ENCODE measurements around the gene ZSCAN4.

ZSCAN4 gene

DNA sequence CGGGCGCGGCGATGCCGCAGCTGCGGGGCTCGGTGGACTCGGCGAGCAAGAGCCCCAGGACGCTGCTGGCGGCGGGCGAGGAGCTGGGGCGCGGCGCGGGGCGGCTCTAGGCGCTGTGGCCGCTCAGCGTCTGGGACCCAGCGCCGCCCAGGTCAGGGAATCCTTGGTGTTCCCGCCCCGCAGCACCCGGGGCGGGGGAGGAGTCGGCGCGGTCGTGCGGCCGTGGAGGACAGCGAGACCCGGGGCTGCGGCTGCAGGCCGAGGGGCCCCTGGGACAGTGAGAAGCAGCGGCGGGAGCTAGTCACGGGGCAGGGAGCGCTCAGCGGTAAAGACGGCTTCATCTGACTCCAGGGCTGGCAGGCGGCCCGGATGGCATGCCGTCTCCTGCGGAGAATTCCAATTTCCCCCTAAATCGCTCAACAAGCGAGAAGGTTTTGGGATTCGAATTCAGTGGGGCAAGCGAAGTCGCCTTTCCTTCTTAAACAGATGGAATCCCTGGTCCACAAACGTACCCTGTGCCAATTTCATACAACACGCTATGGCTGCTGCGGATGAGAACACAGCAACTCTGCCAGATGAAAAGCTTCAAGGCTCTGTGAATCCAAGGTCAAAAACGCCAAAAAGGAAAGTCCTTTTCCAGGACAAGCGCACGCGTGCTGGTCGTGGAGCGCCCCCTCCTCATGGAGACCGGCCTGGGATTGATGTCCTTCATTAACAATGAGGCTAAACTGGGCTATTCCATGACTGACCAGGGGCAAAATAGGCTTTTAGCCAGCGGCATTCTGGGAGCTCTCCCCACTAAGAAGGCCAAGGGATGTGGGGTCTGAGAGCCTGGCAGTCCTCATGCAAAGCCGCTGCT is 4.2 kb upstream of the ZSCAN4 start:
- H3K9me3 Mint-ChIP-seq = peaks cover 10% of the 10 kb centered on the region
- H3K27me3 Mint-ChIP-seq = peaks cover 58% of the 10 kb centered on the region
- no peaks in the 10 kb centered on the region for H3K36me3 Mint-ChIP-seq (ENCODE audit: low read depth)
- no peak overlapping the region for H3K27ac Mint-ChIP-seq
- H3K4me3 Mint-ChIP-seq = peak overlapping the region; percentile 69
- no peaks in the 10 kb centered on the region for H3K4me1 Mint-ChIP-seq (ENCODE audit: low read depth)
- peak; percentile 29 for DNase-seq

DNA sequence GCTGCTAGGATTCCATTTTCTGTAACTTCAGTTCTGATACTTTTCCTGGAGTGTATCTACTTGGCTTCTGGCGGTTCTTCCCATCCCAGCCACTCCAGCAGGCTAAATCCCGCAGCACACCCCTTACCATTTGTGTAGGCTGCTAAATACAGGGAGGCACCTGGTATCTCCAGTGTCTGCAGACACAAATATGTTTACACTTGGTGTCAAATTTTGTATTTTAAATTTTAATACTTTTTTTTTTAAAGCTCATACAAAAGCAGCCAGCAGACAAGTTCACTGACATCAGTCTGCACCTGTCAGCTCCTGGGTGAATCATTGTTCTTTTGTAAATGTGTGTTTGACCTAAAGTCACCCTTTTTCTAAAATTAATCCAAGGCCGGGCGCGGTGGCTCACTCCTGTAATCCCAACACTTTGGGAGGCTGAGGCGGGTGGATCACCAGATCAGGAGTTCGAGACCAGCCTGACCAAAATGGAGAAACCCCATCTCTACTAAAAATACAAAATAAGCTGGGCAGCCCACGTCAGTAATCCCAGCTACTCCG is 3.4 kb upstream of the ZSCAN4 start:
- no peak for DNase-seq
- Mint-ChIP-seq H3K4me3 (no peak overlapping the region), H3K27me3 (peaks cover 59% of the 10 kb centered on the region), H3K4me1 (ENCODE audit: low read depth) (no peaks in the 10 kb centered on the region), H3K36me3 (ENCODE audit: low read depth) (no peaks in the 10 kb centered on the region), H3K27ac (no peak overlapping the region), H3K9me3 (peaks cover 10% of the 10 kb centered on the region)

- H3K27ac Mint-ChIP-seq = no peak overlapping the region
- H3K9me3 Mint-ChIP-seq = peaks cover 13% of the 10 kb centered on the region
- no peaks in the 10 kb centered on the region for H3K4me1 Mint-ChIP-seq (ENCODE audit: low read depth)
- DNase-seq = no peak
- H3K36me3 Mint-ChIP-seq (ENCODE audit: low read depth) = no peaks in the 10 kb centered on the region
- peaks cover 66% of the 10 kb centered on the region for H3K27me3 Mint-ChIP-seq
- no peak overlapping the region for H3K4me3 Mint-ChIP-seq
These were observed 1.5 kb upstream of the ZSCAN4 start for GRCh38 chr19:57667228-57667627.

GRCh38 chr19:57671124-57671895 is 2.6 kb downstream of the ZSCAN4 start:
- H3K4me3 Mint-ChIP-seq = no peak overlapping the region
- no peak overlapping the region for H3K27ac Mint-ChIP-seq
- H3K27me3 Mint-ChIP-seq = peaks cover 47% of the 10 kb centered on the region
- H3K9me3 Mint-ChIP-seq = peaks cover 21% of the 10 kb centered on the region
- peaks cover 3% of the 10 kb centered on the region for H3K36me3 Mint-ChIP-seq (ENCODE audit: low read depth)
- no peaks in the 10 kb centered on the region for H3K4me1 Mint-ChIP-seq (ENCODE audit: low read depth)
- DNase-seq = no peak

GRCh38 chr19:57672466-57672865 is 3.7 kb downstream of the ZSCAN4 start:
- Mint-ChIP-seq H3K4me1 (ENCODE audit: low read depth) (no peaks in the 10 kb centered on the region), H3K27me3 (peaks cover 46% of the 10 kb centered on the region), H3K4me3 (no peak overlapping the region), H3K9me3 (peaks cover 23% of the 10 kb centered on the region), H3K27ac (no peak overlapping the region), H3K36me3 (ENCODE audit: low read depth) (peaks cover 3% of the 10 kb centered on the region)
- no peak for DNase-seq

- Mint-ChIP-seq H3K36me3 (ENCODE audit: low read depth) (peaks cover 16% of the 10 kb centered on the region), H3K27ac (no peak overlapping the region), H3K9me3 (peaks cover 36% of the 10 kb centered on the region), H3K4me1 (ENCODE audit: low read depth) (no peaks in the 10 kb centered on the region), H3K4me3 (no peak overlapping the region), H3K27me3 (peaks cover 34% of the 10 kb centered on the region)
- DNase-seq = no peak
These were observed 7.1 kb downstream of the ZSCAN4 start for GRCh38 chr19:57675881-57676280.

- H3K36me3 Mint-ChIP-seq (ENCODE audit: low read depth) = peaks cover 74% of the 10 kb centered on the region
- H3K9me3 Mint-ChIP-seq = peaks cover 69% of the 10 kb centered on the region
- peaks cover 31% of the 10 kb centered on the region for H3K4me1 Mint-ChIP-seq (ENCODE audit: low read depth)
- peak overlapping the region; percentile 94 for H3K4me3 Mint-ChIP-seq
- no peak for DNase-seq
- H3K27ac Mint-ChIP-seq = peak overlapping the region; percentile 94
- H3K27me3 Mint-ChIP-seq = peaks cover 8% of the 10 kb centered on the region
These were observed 13.6 kb downstream of the ZSCAN4 start for GRCh38 chr19:57682226-57682766.

DNA sequence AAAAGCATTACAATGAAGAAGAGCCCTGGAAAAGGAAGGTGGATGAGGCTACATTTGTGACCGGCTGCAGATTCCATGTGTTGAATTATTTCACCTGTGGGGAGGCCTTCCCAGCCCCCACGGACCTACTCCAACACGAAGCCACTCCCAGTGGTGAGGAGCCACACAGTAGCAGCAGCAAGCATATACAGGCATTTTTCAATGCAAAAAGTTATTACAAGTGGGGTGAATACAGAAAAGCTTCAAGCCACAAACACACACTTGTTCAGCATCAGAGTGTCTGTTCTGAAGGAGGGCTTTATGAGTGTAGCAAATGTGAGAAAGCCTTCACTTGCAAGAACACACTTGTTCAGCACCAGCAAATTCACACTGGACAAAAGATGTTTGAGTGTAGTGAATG is 18.0 kb downstream of the ZSCAN4 start:
- H3K27me3 Mint-ChIP-seq = no peaks in the 10 kb centered on the region
- H3K4me1 Mint-ChIP-seq (ENCODE audit: low read depth) = peaks cover 27% of the 10 kb centered on the region
- H3K36me3 Mint-ChIP-seq (ENCODE audit: low read depth) = peaks cover 96% of the 10 kb centered on the region
- peaks cover 87% of the 10 kb centered on the region for H3K9me3 Mint-ChIP-seq
- no peak overlapping the region for H3K27ac Mint-ChIP-seq
- DNase-seq = no peak
- H3K4me3 Mint-ChIP-seq = no peak overlapping the region

DNA sequence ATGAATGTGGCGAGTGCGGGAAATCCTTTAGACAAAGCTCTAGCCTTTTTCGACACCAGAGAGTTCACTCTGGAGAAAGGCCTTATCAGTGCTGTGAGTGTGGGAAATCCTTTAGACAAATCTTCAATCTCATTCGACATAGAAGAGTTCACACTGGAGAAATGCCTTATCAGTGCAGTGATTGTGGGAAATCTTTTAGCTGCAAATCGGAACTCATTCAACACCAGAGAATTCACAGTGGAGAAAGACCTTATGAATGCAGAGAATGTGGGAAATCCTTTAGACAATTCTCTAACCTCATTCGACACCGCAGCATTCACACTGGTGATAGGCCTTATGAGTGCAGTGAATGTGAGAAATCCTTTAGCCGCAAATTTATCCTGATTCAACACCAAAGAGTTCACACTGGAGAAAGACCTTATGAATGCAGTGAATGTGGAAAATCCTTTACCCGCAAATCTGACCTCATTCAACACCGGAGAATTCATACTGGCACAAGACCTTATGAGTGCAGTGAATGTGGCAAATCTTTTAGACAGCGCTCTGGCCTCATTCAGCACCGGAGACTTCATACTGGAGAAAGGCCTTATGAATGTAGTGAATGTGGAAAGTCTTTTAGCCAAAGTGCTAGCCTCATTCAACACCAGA is 18.8 kb downstream of the ZSCAN4 start:
- Mint-ChIP-seq H3K36me3 (ENCODE audit: low read depth) (peaks cover 93% of the 10 kb centered on the region), H3K9me3 (peaks cover 82% of the 10 kb centered on the region), H3K4me3 (no peak overlapping the region), H3K27ac (no peak overlapping the region), H3K27me3 (no peaks in the 10 kb centered on the region), H3K4me1 (ENCODE audit: low read depth) (peaks cover 20% of the 10 kb centered on the region)
- no peak for DNase-seq

- no peak overlapping the region for H3K4me3 Mint-ChIP-seq
- H3K9me3 Mint-ChIP-seq = peaks cover 81% of the 10 kb centered on the region
- peaks cover 13% of the 10 kb centered on the region for H3K4me1 Mint-ChIP-seq (ENCODE audit: low read depth)
- no peak for DNase-seq
- no peak overlapping the region for H3K27ac Mint-ChIP-seq
- H3K36me3 Mint-ChIP-seq (ENCODE audit: low read depth) = peaks cover 93% of the 10 kb centered on the region
- H3K27me3 Mint-ChIP-seq = no peaks in the 10 kb centered on the region
These were observed 19.5 kb downstream of the ZSCAN4 start for GRCh38 chr19:57688011-57688763.

GRCh38 chr19:57689750-57690149 is 21.0 kb downstream of the ZSCAN4 start:
- no peak for DNase-seq
- Mint-ChIP-seq H3K27me3 (no peaks in the 10 kb centered on the region), H3K4me1 (ENCODE audit: low read depth) (no peaks in the 10 kb centered on the region), H3K4me3 (no peak overlapping the region), H3K27ac (no peak overlapping the region), H3K9me3 (peaks cover 79% of the 10 kb centered on the region), H3K36me3 (ENCODE audit: low read depth) (peaks cover 93% of the 10 kb centered on the region)

- DNase-seq = no peak
- Mint-ChIP-seq H3K36me3 (ENCODE audit: low read depth) (peaks cover 93% of the 10 kb centered on the region), H3K27me3 (peaks cover 4% of the 10 kb centered on the region), H3K4me3 (no peak overlapping the region), H3K27ac (no peak overlapping the region), H3K4me1 (ENCODE audit: low read depth) (peaks cover 5% of the 10 kb centered on the region), H3K9me3 (peaks cover 79% of the 10 kb centered on the region)
These were observed 32.9 kb downstream of the ZSCAN4 start for GRCh38 chr19:57701625-57702024.

- H3K27me3 Mint-ChIP-seq = peaks cover 21% of the 10 kb centered on the region
- DNase-seq = no peak
- peaks cover 13% of the 10 kb centered on the region for H3K4me1 Mint-ChIP-seq (ENCODE audit: low read depth)
- peaks cover 91% of the 10 kb centered on the region for H3K36me3 Mint-ChIP-seq (ENCODE audit: low read depth)
- no peak overlapping the region for H3K4me3 Mint-ChIP-seq
- H3K9me3 Mint-ChIP-seq = peaks cover 77% of the 10 kb centered on the region
- no peak overlapping the region for H3K27ac Mint-ChIP-seq
These were observed 37.6 kb downstream of the ZSCAN4 start for GRCh38 chr19:57706346-57706745.
